Esophagus squamous epithelium (tissue), 5 donors: ENCODE measurements around the gene MID2. TPM values are rescaled to one million over a fixed set of nuclear protein-coding genes. Genes with fewer than 3 reads are reported as not detected.

ENCODE experiments used
- DNase-seq: peaks from one replicate; lab custom pipeline; 2025; lab: John Stamatoyannopoulos, UW
- H3K27ac ChIP-seq, 4 donors: fragments of 200-600 bp; sonication (generic); one replicate each; pipeline ENCODE4 v1.5.1; 2016 to 2019; ENCODE audit warnings: mild to moderate bottlenecking in 1 of 4
- H3K27me3 ChIP-seq, 4 donors: fragments of 200-600 bp; sonication (generic); 1 replicate in 3 of 4; 2 replicates in 1 of 4; pipeline versions ENCODE4 v1.5.1 to v1.6.0; 2017 to 2021; ENCODE audit warnings: antibody characterized with exemption in 1 of 4
- H3K36me3 ChIP-seq, 3 donors: fragments of 200-600 bp; sonication (generic); one replicate each; pipeline ENCODE4 v1.5.1; 2016 to 2019
- H3K4me1 ChIP-seq, 3 donors: fragments of 200-600 bp; sonication (generic); one replicate each; pipeline ENCODE4 v1.5.1; 2017 to 2019
- H3K4me3 ChIP-seq, 4 donors: fragments of 200-600 bp; sonication (generic); 1 replicate in 3 of 4; 2 replicates in 1 of 4; pipeline ENCODE4 v1.5.1; 2016 to 2019; ENCODE audit warnings: mild to moderate bottlenecking in 2 of 4, moderate library complexity in 1 of 4
- H3K9me3 ChIP-seq, 3 donors: fragments of 200-600 bp; sonication (generic); one replicate each; pipeline ENCODE4 v1.5.1; 2016 to 2019
- CTCF ChIP-seq, 6 experiments: fragments of 450-650 bp in 4 of 6; fragments of 200-600 bp in 2 of 6; sonication (generic) in 2 of 6; IDR thresholded peaks; one replicate each; pipeline ENCODE4 v1.5.1; 2016 to 2019; ENCODE audit warnings: antibody characterized with exemption in 6 of 6, mild to moderate bottlenecking in 4 of 6, moderate library complexity in 4 of 6
- POLR2A ChIP-seq, 4 donors: fragments of 450-650 bp; IDR thresholded peaks; one replicate each; pipeline ENCODE4 v1.6.1; 2017; ENCODE audit warnings: antibody characterized with exemption in 4 of 4, mild to moderate bottlenecking in 4 of 4, moderate library complexity in 3 of 4
- WGBS, 2 donors: methylation state at CpG; one replicate each; pipeline ENCODE4 v1.1.5; 2018; 5-methylcytosine and 5-hydroxymethylcytosine counted together
- intact Hi-C: fragments of 100-400 bp; cut with DNase I; formaldehyde crosslinking; loops from one replicate; pipeline ENCODE4 v1.15.0; 2022
- total RNA-seq, 4 donors: library from RNA; depleted of rRNA; stranded (reverse); fragments of >200 nt; gene quantifications; one replicate each; pipeline ENCODE4 v1.1.0, GENCODE V29; 2016
- donor health status: DM: yes; HTN: yes; CAD: no.

MID2 gene
- total RNA-seq, 4 donors from 2014 or later: 14.4 to 24.4 (median 17.7) TPM

DNA sequence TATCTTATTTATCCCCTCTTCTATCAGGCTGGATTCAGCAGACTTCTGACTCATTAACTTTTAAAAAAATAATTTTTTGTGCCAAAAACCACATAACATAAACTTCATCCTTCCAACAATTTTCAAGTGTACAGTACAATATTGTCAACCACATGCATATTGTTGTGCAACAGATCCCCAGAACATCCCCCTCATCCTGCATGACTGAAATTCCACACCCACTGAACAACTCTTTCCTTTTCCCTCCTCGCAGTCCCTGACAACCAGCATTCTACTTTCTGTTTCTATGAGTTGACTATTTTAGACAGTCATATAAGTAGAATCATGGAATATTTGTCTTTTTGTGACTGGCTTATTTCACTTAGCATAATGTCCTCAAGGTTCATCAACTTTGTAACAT is 2.2 kb upstream of the MID2 start:
- TF ChIP-seq CTCF (IDR thresholded peaks at IDR 0.05) (no peak), POLR2A (IDR thresholded peaks at IDR 0.05) (no peak)
- DNase-seq: no peak
- H3K27ac ChIP-seq: no peak overlapping the region
- intact Hi-C loops: no loop called here
- no peaks in the 10 kb centered on the region for H3K36me3 ChIP-seq
- H3K4me1 ChIP-seq: peaks cover 0 to 39% (median 0%) of the 10 kb centered on the region in 3 donors
- H3K4me3 ChIP-seq: no peak overlapping the region
- 0 to 26% methylated on average over 1 of the region's 1 CpG for WGBS, 2 donors
- H3K9me3 ChIP-seq: peaks cover 6 to 14% (median 9%) of the 10 kb centered on the region in 3 donors
- H3K27me3 ChIP-seq: peaks cover 0 to 5% (median 0%) of the 10 kb centered on the region in 4 donors

- H3K27me3 ChIP-seq: peaks cover 0 to 2% (median 0%) of the 10 kb centered on the region in 4 donors
- WGBS, 2 donors: 2 to 22% methylated on average over 15 to 17 of the region's 100 CpGs
- H3K4me3 ChIP-seq: peak overlapping the region; percentile 48 to 73 (median 58)
- no peak for TF ChIP-seq CTCF (IDR thresholded peaks at IDR 0.05)
- TF ChIP-seq POLR2A (IDR thresholded peaks at IDR 0.05): no peak
- H3K4me1 ChIP-seq: peaks cover 0 to 56% (median 0%) of the 10 kb centered on the region in 3 donors
- H3K9me3 ChIP-seq: no peaks in the 10 kb centered on the region
- intact Hi-C loops: no loop called here
- H3K36me3 ChIP-seq: no peaks in the 10 kb centered on the region
- peak overlapping the region; percentile 90 to 95 (median 93) for H3K27ac ChIP-seq
- DNase-seq: no peak
Observed at GRCh38 chrX:107826238-107827029, 768 bp downstream of the MID2 start.

- DNase-seq: no peak
- no peaks in the 10 kb centered on the region for H3K36me3 ChIP-seq
- WGBS, 2 donors: 15 to 47% methylated on average over 12 to 13 of the region's 13 CpGs
- H3K4me1 ChIP-seq: peaks cover 0 to 56% (median 0%) of the 10 kb centered on the region in 3 donors
- TF ChIP-seq POLR2A (IDR thresholded peaks at IDR 0.05) (no peak), CTCF (IDR thresholded peaks at IDR 0.05) (no peak)
- no peaks in the 10 kb centered on the region for H3K9me3 ChIP-seq
- peak overlapping the region; percentile 90 to 95 (median 93) for H3K27ac ChIP-seq
- H3K4me3 ChIP-seq: peak overlapping the region; percentile 48 to 73 (median 58)
- peaks cover 0 to 2% (median 0%) of the 10 kb centered on the region in 4 donors for H3K27me3 ChIP-seq
- intact Hi-C loops: no loop called here
Observed at GRCh38 chrX:107827030-107827831, 1.6 kb downstream of the MID2 start.

DNA sequence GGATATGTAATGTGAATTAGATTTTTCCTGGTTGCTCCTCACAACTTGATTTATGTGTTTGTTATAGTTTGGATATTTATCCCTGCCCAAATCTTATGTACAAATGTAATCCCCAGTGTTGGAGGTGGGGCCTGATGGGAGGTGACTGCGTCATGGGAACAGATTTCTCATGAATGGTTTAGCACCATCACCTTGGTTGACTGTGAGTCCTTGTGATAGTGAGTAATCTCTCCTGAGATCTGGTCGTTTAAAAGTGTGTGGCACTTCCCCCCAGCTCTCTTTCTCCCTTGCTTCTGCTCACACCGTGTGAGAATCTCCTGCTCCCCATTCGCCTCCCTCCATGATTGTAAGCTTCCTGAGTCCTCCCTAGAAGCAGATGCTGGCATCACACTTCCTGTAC is 2.2 kb downstream of the MID2 start:
- Histone ChIP-seq H3K27me3 (peaks cover 0 to 2% (median 0%) of the 10 kb centered on the region in 4 donors), H3K36me3 (no peaks in the 10 kb centered on the region), H3K9me3 (no peaks in the 10 kb centered on the region), H3K4me1 (peaks cover 0 to 52% (median 0%) of the 10 kb centered on the region in 3 donors), H3K4me3 (peak overlapping the region in 1 of 4 donors; percentile 73), H3K27ac (peak overlapping the region in 3 of 4 donors; percentile 93 to 95 (median 93))
- TF ChIP-seq POLR2A (IDR thresholded peaks at IDR 0.05) (no peak), CTCF (IDR thresholded peaks at IDR 0.05) (no peak)
- DNase-seq: no peak
- intact Hi-C loops: no loop called here
- WGBS, 2 donors: 56 to 73% methylated on average over 2 to 4 of the region's 4 CpGs
